GM12865 (cell line): Measurements from ENCODE around the gene ZC3H7A.

Experiments used
- DNase-seq: peaks from one replicate; pipeline ENCODE4 v3.0.0; 2010; ENCODE audit warnings: low read depth
- H3K4me3 ChIP-seq: 2 replicates; pipeline ENCODE4 v1.5.1; 2011; ENCODE audit warnings: mild to moderate bottlenecking, low read depth, low read length, control low read depth
- CTCF ChIP-seq: IDR thresholded peaks from 2 replicates; pipeline ENCODE4 v1.5.1; 2011; ENCODE audit warnings: low read length, control low read depth, low read depth, inconsistent platforms; ENCODE audit not compliant: insufficient read depth; ENCODE audit errors: missing control alignments

ZC3H7A gene

GRCh38 chr16:11784038-11784369 is 13.1 kb downstream of the ZC3H7A start:
- no peak for TF ChIP-seq CTCF
- H3K4me3 ChIP-seq, result peak overlapping the region; percentile 66
- no peak for DNase-seq

GRCh38 chr16:11783319-11784037 is 13.6 kb downstream of the ZC3H7A start:
- DNase-seq, result peak; percentile 90
- TF ChIP-seq CTCF, result no peak
- H3K4me3 ChIP-seq, result peak overlapping the region; percentile 66

GRCh38 chr16:11781773-11782172 is 15.3 kb downstream of the ZC3H7A start:
- DNase-seq, result peak; percentile 83
- no peak for TF ChIP-seq CTCF
- peak overlapping the region; percentile 66 for H3K4me3 ChIP-seq

- DNase-seq, result peak; percentile 28
- peak overlapping the region; percentile 66 for H3K4me3 ChIP-seq
- no peak for TF ChIP-seq CTCF
Observed at GRCh38 chr16:11780991-11781680, 15.9 kb downstream of the ZC3H7A start.

- no peak for DNase-seq
- no peak overlapping the region for H3K4me3 ChIP-seq
- no peak for TF ChIP-seq CTCF
Observed at GRCh38 chr16:11779074-11779473, 18.0 kb downstream of the ZC3H7A start.

- DNase-seq, result peak; percentile 51
- no peak for TF ChIP-seq CTCF
- peak overlapping the region; percentile 1; the same call in 1 of the 2 replicates for H3K4me3 ChIP-seq
Observed at GRCh38 chr16:11774065-11774626, 22.9 kb downstream of the ZC3H7A start.
